Mammary epithelial cell (primary cell): ENCODE data around the gene ZMYM2.

Experiments
- EZH2 ChIP-seq: IDR thresholded peaks from 2 replicates; pipeline ENCODE4 v1.6.1; 2012; ENCODE audit warnings: low read length, inconsistent platforms, borderline replicate concordance
- TF ChIP-seq, protein P1 (sequence below), 2 donors: IDR thresholded peaks in 1 of 2; conservative IDR thresholded peaks in 1 of 2; 2 replicates each; pipeline ENCODE4 v1.5.1; 2011 to 2012; ENCODE audit warnings: inconsistent platforms in 2 of 2, low read length in 2 of 2, mild to moderate bottlenecking in 2 of 2, control low read depth in 1 of 2, low read depth in 1 of 2; ENCODE audit not compliant: insufficient read depth in 1 of 2; ENCODE audit errors: extremely low read depth in 1 of 2

DNA sequence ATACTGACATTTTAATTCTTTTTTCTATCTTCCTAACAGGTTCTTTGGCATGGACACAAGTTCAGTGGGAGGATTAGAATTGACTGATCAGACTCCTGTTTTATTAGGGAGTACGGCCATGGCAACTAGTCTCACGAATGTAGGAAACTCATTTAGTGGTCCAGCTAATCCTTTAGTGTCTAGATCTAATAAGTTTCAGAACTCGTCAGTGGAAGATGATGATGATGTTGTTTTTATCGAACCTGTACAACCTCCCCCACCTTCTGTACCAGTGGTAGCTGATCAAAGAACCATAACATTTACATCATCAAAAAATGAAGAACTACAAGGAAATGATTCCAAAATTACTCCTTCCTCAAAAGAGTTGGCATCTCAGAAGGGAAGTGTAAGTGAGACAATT, 34.5 kb downstream of the ZMYM2 start:
- TF ChIP-seq EZH2: no peak
- TF ChIP-seq, protein P1, sequence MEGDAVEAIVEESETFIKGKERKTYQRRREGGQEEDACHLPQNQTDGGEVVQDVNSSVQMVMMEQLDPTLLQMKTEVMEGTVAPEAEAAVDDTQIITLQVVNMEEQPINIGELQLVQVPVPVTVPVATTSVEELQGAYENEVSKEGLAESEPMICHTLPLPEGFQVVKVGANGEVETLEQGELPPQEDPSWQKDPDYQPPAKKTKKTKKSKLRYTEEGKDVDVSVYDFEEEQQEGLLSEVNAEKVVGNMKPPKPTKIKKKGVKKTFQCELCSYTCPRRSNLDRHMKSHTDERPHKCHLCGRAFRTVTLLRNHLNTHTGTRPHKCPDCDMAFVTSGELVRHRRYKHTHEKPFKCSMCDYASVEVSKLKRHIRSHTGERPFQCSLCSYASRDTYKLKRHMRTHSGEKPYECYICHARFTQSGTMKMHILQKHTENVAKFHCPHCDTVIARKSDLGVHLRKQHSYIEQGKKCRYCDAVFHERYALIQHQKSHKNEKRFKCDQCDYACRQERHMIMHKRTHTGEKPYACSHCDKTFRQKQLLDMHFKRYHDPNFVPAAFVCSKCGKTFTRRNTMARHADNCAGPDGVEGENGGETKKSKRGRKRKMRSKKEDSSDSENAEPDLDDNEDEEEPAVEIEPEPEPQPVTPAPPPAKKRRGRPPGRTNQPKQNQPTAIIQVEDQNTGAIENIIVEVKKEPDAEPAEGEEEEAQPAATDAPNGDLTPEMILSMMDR (conservative IDR thresholded peaks at IDR 0.05 in 1 of 2, IDR thresholded peaks at IDR 0.05 in 1 of 2; ENCODE audit: extremely low read depth in 1 of 2, insufficient read depth in 1 of 2, low read depth in 1 of 2, low read length in 2 of 2): no peak
